NT2/D1 (cell line): ENCODE results near the gene GTPBP10.

ENCODE experiments used
- SUZ12 ChIP-seq: IDR thresholded peaks from 2 replicates; pipeline ENCODE4 v1.6.1; 2011; ENCODE audit not compliant: insufficient read length, insufficient read depth; ENCODE audit errors: extremely low read depth
- YY1 ChIP-seq: IDR thresholded peaks from 2 replicates; pipeline ENCODE4 v1.6.1; 2011; ENCODE audit not compliant: insufficient read length, insufficient read depth

DNA sequence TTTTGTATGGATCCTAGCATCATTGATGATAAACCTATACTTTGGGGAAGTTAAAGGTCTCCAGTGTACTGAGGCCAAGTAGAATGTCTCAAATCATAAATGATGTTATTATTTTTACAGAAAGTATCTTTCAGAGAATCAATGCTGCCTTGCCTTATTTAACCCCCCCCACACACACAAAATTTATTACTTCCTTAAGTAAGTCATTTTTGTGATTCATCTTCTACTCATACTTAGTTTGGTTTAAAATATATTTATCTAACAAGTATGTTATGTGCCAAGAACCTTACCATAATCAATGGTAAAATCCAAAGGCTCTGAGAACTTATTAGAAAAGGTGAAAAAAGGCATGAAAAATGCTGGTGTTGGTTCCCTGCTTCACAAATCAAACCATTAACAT lies 37.9 kb downstream of the GTPBP10 start:
- no peak for TF ChIP-seq SUZ12
- TF ChIP-seq YY1, result no peak
